ENCODE data around the gene PHF12. TPM values are rescaled to one million over a fixed set of nuclear protein-coding genes. Genes with fewer than 3 reads are reported as not detected.

The PHF12 gene
- total and polyA plus RNA-seq, 2 of the 8 experiments (the other 6 are each of a cell fraction or from before 2014, with no cell fraction given) = 38.8 to 65.7 TPM

GRCh38 chr17:28963055-28963611 lies 11.8 kb upstream of the PHF12 start:
- Histone ChIP-seq H2BK12ac (ENCODE audit: low read depth, low read length) (no peak overlapping the region; the same call in 1 of the 2 replicates), H4K8ac (ENCODE audit: extremely low read depth, insufficient read depth, low read length) (no peak overlapping the region), H4K20me1 (replicated peaks in 1 of 2; ENCODE audit: control insufficient read depth in 1 of 2, insufficient read depth in 2 of 2, low read length in 2 of 2) (no peaks in the 10 kb centered on the region), H3K23ac (ENCODE audit: insufficient read length) (no peak overlapping the region), H3K56ac (replicated peaks; ENCODE audit: insufficient read length, low read depth, low read length) (no peak overlapping the region), H3K18ac (ENCODE audit: extremely low read depth, low read length) (no peak overlapping the region), H3K14ac (ENCODE audit: insufficient read length) (no peak overlapping the region), H3K4me2 (ENCODE audit: insufficient read depth in 1 of 2, low read depth in 2 of 2, low read length in 2 of 2) (no peak overlapping the region), H2AK5ac (ENCODE audit: low read depth, low read length) (no peak overlapping the region), H3K23me2 (ENCODE audit: low read depth, low read length) (no peaks in the 10 kb centered on the region), H2BK20ac (ENCODE audit: low read length) (0 out of 2 replicates have a peak overlapping the region, but pooled peaks have one; percentile 43), H3K4me1 (replicated peaks in 1 of 4; ENCODE audit: control insufficient read depth in 3 of 4, insufficient read depth in 4 of 4, low read length in 3 of 4) (peaks cover 0 to 7% (median 4%) of the 10 kb centered on the region in 4 experiments; a peak in 6 of 7 replicates), H4K91ac (replicated peaks; ENCODE audit: insufficient read length, low read length) (no peak overlapping the region), H4K5ac (ENCODE audit: insufficient read length, low read depth, low read length) (no peak overlapping the region), H3K79me2 (ENCODE audit: control insufficient read depth in 1 of 2, insufficient read depth in 2 of 2, low read length in 2 of 2) (no peaks in the 10 kb centered on the region), H3K9ac (replicated peaks in 1 of 4; ENCODE audit: extremely low read depth in 1 of 4, low read depth in 3 of 4, low read length in 3 of 4) (no peak overlapping the region), H2BK120ac (replicated peaks; ENCODE audit: low read depth, low read length) (no peak overlapping the region), H3K4me3 (ENCODE audit: extremely low read depth in 1 of 4, insufficient read depth in 2 of 4, low read depth in 3 of 4, low read length in 4 of 4) (no peak overlapping the region), H3K79me1 (ENCODE audit: low read depth, low read length) (no peaks in the 10 kb centered on the region), H3K27ac (ENCODE audit: low read depth, low read length) (no peak overlapping the region), H3K9me3 (ENCODE audit: insufficient read depth in 2 of 2, low read depth in 1 of 2, low read length in 1 of 2) (no peaks in the 10 kb centered on the region), H2BK15ac (ENCODE audit: low read length) (no peak overlapping the region), H2AFZ (ENCODE audit: low read length) (no peak overlapping the region), H3K27me3 (replicated peaks in 1 of 4; ENCODE audit: control insufficient read depth in 3 of 4, extremely low read depth in 1 of 4, insufficient read depth in 3 of 4, low read length in 3 of 4) (no peaks in the 10 kb centered on the region; a peak in 1 of 7 replicates), H2BK5ac (ENCODE audit: low read depth, low read length) (0 out of 2 replicates have a peak overlapping the region, but pooled peaks have one; percentile 2), H3K4ac (replicated peaks; ENCODE audit: insufficient read length, low read depth, low read length) (no peak overlapping the region), H3K36me3 (ENCODE audit: control insufficient read depth in 2 of 4, insufficient read depth in 4 of 4, low read length in 3 of 4) (no peaks in the 10 kb centered on the region)
- POLR2A ChIA-PET (ENCODE audit: partially characterized antibody) = interaction anchor here (0.6 to 2.7 kb wide), 5 partner anchors 10 to 209 kb away, joined by 4 to 13 read pairs (median 6); partner anchors contain the start of gene PHF12
- no peak for DNase-seq (ENCODE audit: low read depth in 1 of 2, low spot score in 2 of 2)
- TF ChIP-seq TAF1 (IDR thresholded peaks at IDR 0.05; ENCODE audit: low read depth, low read length) (no peak), CBX8 (IDR thresholded peaks at IDR 0.05; ENCODE audit: borderline replicate concordance, low read depth, low read length) (no peak)
- CTCF ChIA-PET (ENCODE audit: partially characterized antibody) = interaction anchor here (1.2 to 15.6 kb wide), 10 partner anchors 9 to 152 kb away, joined by 3 to 548 read pairs (median 13); partner anchors contain the start of gene PHF12
- no peak for FAIRE-seq
- WGBS, 2 experiments (ENCODE audit: extremely low coverage in 1 of 2, insufficient coverage in 1 of 2, insufficient read length in 1 of 2, insufficient replicate concordance in 2 of 2, low coverage in 1 of 2, low lambda C conversion rate in 2 of 2, missing lambda C conversion rate in 1 of 2) = 84% methylated on average over 6 of the region's 6 CpGs; no CpG with 5 or more reads in 1 of the 2 experiments
